ENCODE measurements around the gene SERINC3.

The SERINC3 gene

GRCh38 chr20:44448753-44449546, 72.9 kb downstream of the SERINC3 start:
- Histone ChIP-seq H3K4me3 (no peak overlapping the region), H3K9me3 (no peaks in the 10 kb centered on the region), H3K27me3 (peaks cover 0 to 12% of the 10 kb centered on the region in 2 donors), H3K36me3 (no peaks in the 10 kb centered on the region), H3K27ac (no peak overlapping the region), H3K4me1 (no peaks in the 10 kb centered on the region)
- TF ChIP-seq CTCF (IDR thresholded peaks at IDR 0.05) = no peak
- intact Hi-C loops (cut with DNase I; ENCODE audit: low total_unique reads) = no loop called here
- DNase-seq = no peak

GRCh38 chr20:44447827-44448419, 73.9 kb downstream of the SERINC3 start:
- intact Hi-C loops (cut with DNase I; ENCODE audit: low total_unique reads) = no loop called here
- no peaks in the 10 kb centered on the region for H3K4me1 ChIP-seq
- DNase-seq = no peak
- no peak for TF ChIP-seq CTCF (IDR thresholded peaks at IDR 0.05)
- H3K27me3 ChIP-seq = peaks cover 0 to 15% of the 10 kb centered on the region in 2 donors
- H3K4me3 ChIP-seq = no peak overlapping the region
- H3K27ac ChIP-seq = no peak overlapping the region
- H3K36me3 ChIP-seq = no peaks in the 10 kb centered on the region
- H3K9me3 ChIP-seq = no peaks in the 10 kb centered on the region

All from tibial artery (tissue), 4 donors.